OCI-LY1 (cell line): ENCODE results near the gene CREB3L1.
A peak's percentile ranks its signal among the peaks of the same experiment; 100 is the strongest.

Experiments
- H2AFZ ChIP-seq: fragments of 200-600 bp; sonication (generic), shearing (Covaris generic); 2 replicates; pipeline ENCODE4 v1.6.0; 2014; ENCODE audit warnings: antibody characterized with exemption, mild to moderate bottlenecking, low read length
- H3F3A ChIP-seq: fragments of 200-600 bp; sonication (generic), shearing (Covaris generic); 2 replicates; pipeline ENCODE4 v1.6.0; 2014; ENCODE audit warnings: mild to moderate bottlenecking, antibody characterized with exemption, low read length, moderate library complexity; ENCODE audit not compliant: insufficient read depth
- H3K27ac ChIP-seq: fragments of 200-600 bp; sonication (generic); 2 replicates; pipeline ENCODE4 v1.5.1; 2014; ENCODE audit warnings: low read length, mixed run types, mild to moderate bottlenecking, low read depth; ENCODE audit not compliant: poor library complexity, severe bottlenecking
- H3K27me3 ChIP-seq: fragments of 200-600 bp; sonication (generic); 2 replicates; pipeline ENCODE4 v1.6.0; 2014; ENCODE audit warnings: antibody characterized with exemption, mild to moderate bottlenecking, low read length, moderate library complexity; ENCODE audit not compliant: insufficient read depth
- H3K36me3 ChIP-seq: fragments of 200-600 bp; sonication (generic); 2 replicates; pipeline ENCODE4 v1.6.1; 2014; ENCODE audit warnings: mild to moderate bottlenecking, antibody characterized with exemption, low read length, moderate library complexity, mixed read lengths; ENCODE audit not compliant: insufficient read depth
- H3K4me1 ChIP-seq: fragments of 200-600 bp; sonication (generic); 2 replicates; pipeline ENCODE4 v1.5.1; 2014; ENCODE audit warnings: mild to moderate bottlenecking, low read length, moderate library complexity; ENCODE audit not compliant: insufficient read depth, severe bottlenecking
- H3K4me2 ChIP-seq: fragments of 200-600 bp; sonication (generic), shearing (Covaris generic); 2 replicates; pipeline ENCODE4 v1.6.1; 2014; ENCODE audit warnings: low read length
- H3K4me3 ChIP-seq: fragments of 200-600 bp; sonication (generic); 2 replicates; pipeline ENCODE4 v1.5.1; 2014; ENCODE audit warnings: low read length, low read depth, mild to moderate bottlenecking, mixed read lengths; ENCODE audit not compliant: poor library complexity, severe bottlenecking
- H3K79me2 ChIP-seq: fragments of 200-600 bp; shearing (Covaris generic); 2 replicates; pipeline ENCODE4 v1.6.1; 2016; ENCODE audit warnings: mixed run types, low read length, mixed read lengths; ENCODE audit not compliant: insufficient read depth
- H3K9ac ChIP-seq: fragments of 200-600 bp; sonication (generic), shearing (Covaris generic); 2 replicates; pipeline ENCODE4 v1.6.1; 2014; ENCODE audit warnings: mild to moderate bottlenecking, low read length, mixed read lengths
- H3K9me2 ChIP-seq: fragments of 200-600 bp; sonication (generic), shearing (Covaris generic); 2 replicates; pipeline ENCODE4 v1.6.1; 2014; ENCODE audit warnings: low read depth, mild to moderate bottlenecking, low read length, mixed read lengths
- H3K9me3 ChIP-seq: fragments of 200-600 bp; shearing (Covaris generic); 2 replicates; pipeline ENCODE4 v1.6.1; 2014; ENCODE audit warnings: low read length, mixed read lengths
- H4K20me1 ChIP-seq: fragments of 200-600 bp; sonication (generic), shearing (Covaris generic); 2 replicates; pipeline ENCODE4 v1.6.0; 2016; ENCODE audit warnings: mild to moderate bottlenecking, low read length; ENCODE audit not compliant: insufficient read depth
- CTCF ChIP-seq: fragments of 200-600 bp; sonication (generic), shearing (Covaris generic); IDR thresholded peaks from 2 replicates; pipeline ENCODE4 v1.5.1; 2017; ENCODE audit warnings: mild to moderate bottlenecking, antibody characterized with exemption, low read length, moderate library complexity, mixed read lengths
- EZH2 ChIP-seq: fragments of 200-600 bp; sonication (generic), shearing (Covaris generic); IDR thresholded peaks from 2 replicates; pipeline ENCODE4 v1.8.0; 2017; ENCODE audit warnings: borderline replicate concordance, mixed run types, mild to moderate bottlenecking, antibody characterized with exemption, low read length, moderate library complexity, mixed read lengths

The CREB3L1 gene

GRCh38 chr11:46366260-46366659 is 88.8 kb downstream of the CREB3L1 start:
- no peak overlapping the region for H3K4me2 ChIP-seq
- peaks cover 37% of the 10 kb centered on the region; the same call in 1 of the 2 replicates for H3K36me3 ChIP-seq
- H3K9ac ChIP-seq, result no peak overlapping the region
- no peaks in the 10 kb centered on the region for H3K9me2 ChIP-seq
- no peaks in the 10 kb centered on the region for H4K20me1 ChIP-seq
- H3K27ac ChIP-seq, result no peak overlapping the region
- no peaks in the 10 kb centered on the region for H3K9me3 ChIP-seq
- no peaks in the 10 kb centered on the region for H3F3A ChIP-seq
- no peaks in the 10 kb centered on the region for H3K27me3 ChIP-seq
- H2AFZ ChIP-seq, result no peak overlapping the region
- peaks cover 8% of the 10 kb centered on the region; the same call in 1 of the 2 replicates for H3K79me2 ChIP-seq
- H3K4me1 ChIP-seq, result peaks cover 38% of the 10 kb centered on the region
- TF ChIP-seq CTCF (no peak), EZH2 (no peak)
- H3K4me3 ChIP-seq, result no peak overlapping the region

- Histone ChIP-seq H3K4me2 (peak overlapping the region; percentile 43; the same call in 1 of the 2 replicates), H3K4me3 (no peak overlapping the region), H3K9ac (no peak overlapping the region), H3K27ac (no peak overlapping the region), H3K27me3 (no peaks in the 10 kb centered on the region), H3K36me3 (peaks cover 41% of the 10 kb centered on the region; the same call in 1 of the 2 replicates), H3K4me1 (peaks cover 33% of the 10 kb centered on the region), H4K20me1 (no peaks in the 10 kb centered on the region), H3K9me2 (no peaks in the 10 kb centered on the region), H3K9me3 (no peaks in the 10 kb centered on the region), H2AFZ (no peak overlapping the region), H3F3A (no peaks in the 10 kb centered on the region), H3K79me2 (peaks cover 8% of the 10 kb centered on the region; the same call in 1 of the 2 replicates)
- TF ChIP-seq EZH2, result no peak
- no peak for TF ChIP-seq CTCF
These were observed 89.2 kb downstream of the CREB3L1 start for GRCh38 chr11:46366661-46367161.

GRCh38 chr11:46367244-46367915 is 89.9 kb downstream of the CREB3L1 start:
- peak; percentile 72 for TF ChIP-seq CTCF
- TF ChIP-seq EZH2, result no peak
- H3K4me1 ChIP-seq, result peaks cover 27% of the 10 kb centered on the region
- H3K36me3 ChIP-seq, result peaks cover 48% of the 10 kb centered on the region; the same call in 1 of the 2 replicates
- no peak overlapping the region for H3K9ac ChIP-seq
- H3K79me2 ChIP-seq, result peaks cover 5% of the 10 kb centered on the region; the same call in 1 of the 2 replicates
- no peak overlapping the region for H3K4me3 ChIP-seq
- no peaks in the 10 kb centered on the region for H3K9me2 ChIP-seq
- H3K4me2 ChIP-seq, result peak overlapping the region; percentile 43; the same call in 1 of the 2 replicates
- no peak overlapping the region for H2AFZ ChIP-seq
- no peaks in the 10 kb centered on the region for H3F3A ChIP-seq
- peak overlapping the region; percentile 29 for H3K27ac ChIP-seq
- H4K20me1 ChIP-seq, result no peaks in the 10 kb centered on the region
- no peaks in the 10 kb centered on the region for H3K27me3 ChIP-seq
- H3K9me3 ChIP-seq, result no peaks in the 10 kb centered on the region
